DND-41 (cell line): ENCODE measurements around the gene TMEM38B.

Source experiments
- EZH2 ChIP-seq: IDR thresholded peaks from 3 replicates; pipeline ENCODE4 v1.6.1; 2012; ENCODE audit warnings: borderline replicate concordance, low read depth, mild to moderate bottlenecking, moderate library complexity, low read length, inconsistent platforms; ENCODE audit not compliant: severe bottlenecking
- TF ChIP-seq, protein P1 (sequence below): IDR thresholded peaks from 2 replicates; pipeline ENCODE4 v1.5.1; 2012; ENCODE audit warnings: borderline replicate concordance, low read length, moderate library complexity, mild to moderate bottlenecking; ENCODE audit not compliant: poor library complexity, severe bottlenecking; ENCODE audit errors: extremely low read depth

DNA sequence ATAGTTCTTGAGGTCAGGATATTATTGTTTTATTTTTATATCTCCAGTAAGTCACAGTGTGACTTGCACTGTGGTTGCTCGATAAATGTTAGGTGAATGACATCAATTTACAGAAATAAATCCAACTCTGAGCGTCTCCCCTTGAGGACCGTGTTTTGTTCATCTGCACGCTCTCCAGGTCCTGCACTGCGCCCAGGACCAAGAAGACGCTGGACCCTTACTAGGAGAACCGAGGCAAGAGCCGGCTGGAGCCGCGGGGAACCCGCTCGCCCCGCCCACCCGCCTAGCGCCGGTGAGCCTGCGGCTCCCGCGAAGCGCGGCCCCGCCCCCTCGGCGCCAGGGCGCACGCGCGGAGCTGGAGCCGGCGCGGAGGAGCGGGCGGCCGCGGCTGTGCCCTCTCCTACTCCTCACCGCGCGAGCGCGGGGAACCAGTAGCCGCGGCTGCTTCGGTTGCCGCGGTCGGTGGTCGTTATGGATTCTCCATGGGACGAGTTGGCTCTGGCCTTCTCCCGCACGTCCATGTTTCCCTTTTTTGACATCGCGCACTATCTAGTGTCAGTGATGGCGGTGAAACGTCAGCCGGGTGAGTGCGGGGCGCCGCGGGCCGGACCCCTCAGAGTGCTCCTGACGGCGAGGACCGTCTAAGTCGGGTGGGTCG lies at the start of gene TMEM38B:
- TF ChIP-seq, protein P1, sequence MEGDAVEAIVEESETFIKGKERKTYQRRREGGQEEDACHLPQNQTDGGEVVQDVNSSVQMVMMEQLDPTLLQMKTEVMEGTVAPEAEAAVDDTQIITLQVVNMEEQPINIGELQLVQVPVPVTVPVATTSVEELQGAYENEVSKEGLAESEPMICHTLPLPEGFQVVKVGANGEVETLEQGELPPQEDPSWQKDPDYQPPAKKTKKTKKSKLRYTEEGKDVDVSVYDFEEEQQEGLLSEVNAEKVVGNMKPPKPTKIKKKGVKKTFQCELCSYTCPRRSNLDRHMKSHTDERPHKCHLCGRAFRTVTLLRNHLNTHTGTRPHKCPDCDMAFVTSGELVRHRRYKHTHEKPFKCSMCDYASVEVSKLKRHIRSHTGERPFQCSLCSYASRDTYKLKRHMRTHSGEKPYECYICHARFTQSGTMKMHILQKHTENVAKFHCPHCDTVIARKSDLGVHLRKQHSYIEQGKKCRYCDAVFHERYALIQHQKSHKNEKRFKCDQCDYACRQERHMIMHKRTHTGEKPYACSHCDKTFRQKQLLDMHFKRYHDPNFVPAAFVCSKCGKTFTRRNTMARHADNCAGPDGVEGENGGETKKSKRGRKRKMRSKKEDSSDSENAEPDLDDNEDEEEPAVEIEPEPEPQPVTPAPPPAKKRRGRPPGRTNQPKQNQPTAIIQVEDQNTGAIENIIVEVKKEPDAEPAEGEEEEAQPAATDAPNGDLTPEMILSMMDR, result no peak
- TF ChIP-seq EZH2, result no peak
